ENCODE data around the gene ARMC3.

Gene ARMC3

GRCh38 chr10:22959292-22959691, 31.4 kb downstream of the ARMC3 start:
- Histone ChIP-seq H3K9me3 (ENCODE audit: severe bottlenecking) (no peaks in the 10 kb centered on the region), H3K4me1 (ENCODE audit: insufficient read depth, poor library complexity, severe bottlenecking) (no peaks in the 10 kb centered on the region), H3K36me3 (ENCODE audit: low read depth) (no peaks in the 10 kb centered on the region), H3K27ac (ENCODE audit: poor library complexity, severe bottlenecking) (no peak overlapping the region), H3K4me3 (ENCODE audit: severe bottlenecking) (no peak overlapping the region), H3K27me3 (ENCODE audit: insufficient read depth, poor library complexity, severe bottlenecking) (no peaks in the 10 kb centered on the region)
- DNase-seq (ENCODE audit: low spot score): no peak
- ATAC-seq (ENCODE audit: low read depth): no peak
- TF ChIP-seq, protein P1, sequence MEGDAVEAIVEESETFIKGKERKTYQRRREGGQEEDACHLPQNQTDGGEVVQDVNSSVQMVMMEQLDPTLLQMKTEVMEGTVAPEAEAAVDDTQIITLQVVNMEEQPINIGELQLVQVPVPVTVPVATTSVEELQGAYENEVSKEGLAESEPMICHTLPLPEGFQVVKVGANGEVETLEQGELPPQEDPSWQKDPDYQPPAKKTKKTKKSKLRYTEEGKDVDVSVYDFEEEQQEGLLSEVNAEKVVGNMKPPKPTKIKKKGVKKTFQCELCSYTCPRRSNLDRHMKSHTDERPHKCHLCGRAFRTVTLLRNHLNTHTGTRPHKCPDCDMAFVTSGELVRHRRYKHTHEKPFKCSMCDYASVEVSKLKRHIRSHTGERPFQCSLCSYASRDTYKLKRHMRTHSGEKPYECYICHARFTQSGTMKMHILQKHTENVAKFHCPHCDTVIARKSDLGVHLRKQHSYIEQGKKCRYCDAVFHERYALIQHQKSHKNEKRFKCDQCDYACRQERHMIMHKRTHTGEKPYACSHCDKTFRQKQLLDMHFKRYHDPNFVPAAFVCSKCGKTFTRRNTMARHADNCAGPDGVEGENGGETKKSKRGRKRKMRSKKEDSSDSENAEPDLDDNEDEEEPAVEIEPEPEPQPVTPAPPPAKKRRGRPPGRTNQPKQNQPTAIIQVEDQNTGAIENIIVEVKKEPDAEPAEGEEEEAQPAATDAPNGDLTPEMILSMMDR (IDR thresholded peaks at IDR 0.05; ENCODE audit: poor library complexity, severe bottlenecking): no peak

GRCh38 chr10:22959950-22960349, 32.1 kb downstream of the ARMC3 start:
- no peak for ATAC-seq (ENCODE audit: low read depth)
- no peak for DNase-seq (ENCODE audit: low spot score)
- H3K9me3 ChIP-seq (ENCODE audit: severe bottlenecking): no peaks in the 10 kb centered on the region

DNA sequence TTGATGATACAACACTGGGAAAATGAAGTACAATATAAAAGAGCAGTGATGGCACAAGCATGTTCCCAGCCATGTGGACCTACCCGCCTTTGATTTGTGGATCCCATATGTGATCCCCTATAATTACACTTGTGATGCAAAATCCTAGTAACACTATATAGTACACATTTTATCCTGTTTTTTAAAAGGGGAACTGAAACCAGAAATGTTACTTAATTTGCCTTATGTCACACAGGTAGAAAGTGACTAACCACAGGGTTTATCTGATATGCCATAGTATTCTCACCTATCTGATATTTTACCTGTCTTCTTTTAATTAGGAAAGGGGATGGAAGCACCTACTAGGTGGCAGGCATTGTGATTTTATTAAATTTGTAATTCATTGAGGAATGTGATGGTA, 35.0 kb downstream of the ARMC3 start:
- no peaks in the 10 kb centered on the region for H3K9me3 ChIP-seq (ENCODE audit: severe bottlenecking)
- H3K4me1 ChIP-seq (ENCODE audit: insufficient read depth, poor library complexity, severe bottlenecking): no peaks in the 10 kb centered on the region
- no peaks in the 10 kb centered on the region for H3K27me3 ChIP-seq (ENCODE audit: insufficient read depth, poor library complexity, severe bottlenecking)
- TF ChIP-seq, protein P1 (IDR thresholded peaks at IDR 0.05; ENCODE audit: poor library complexity, severe bottlenecking): no peak
- H3K36me3 ChIP-seq (ENCODE audit: low read depth): no peaks in the 10 kb centered on the region
- DNase-seq (ENCODE audit: low spot score) (no peak), ATAC-seq (ENCODE audit: low read depth) (no peak)
- no peak overlapping the region for H3K27ac ChIP-seq (ENCODE audit: poor library complexity, severe bottlenecking)
- no peak overlapping the region for H3K4me3 ChIP-seq (ENCODE audit: severe bottlenecking)

More at GRCh38 chr10:22959950-22960349, 32.1 kb downstream of the ARMC3 start:
- Histone ChIP-seq H3K4me1 (ENCODE audit: insufficient read depth, poor library complexity, severe bottlenecking) (no peaks in the 10 kb centered on the region), H3K27me3 (ENCODE audit: insufficient read depth, poor library complexity, severe bottlenecking) (no peaks in the 10 kb centered on the region), H3K4me3 (ENCODE audit: severe bottlenecking) (no peak overlapping the region), H3K27ac (ENCODE audit: poor library complexity, severe bottlenecking) (no peak overlapping the region), H3K36me3 (ENCODE audit: low read depth) (no peaks in the 10 kb centered on the region)
- TF ChIP-seq, protein P1 (IDR thresholded peaks at IDR 0.05; ENCODE audit: poor library complexity, severe bottlenecking): no peak

DNA sequence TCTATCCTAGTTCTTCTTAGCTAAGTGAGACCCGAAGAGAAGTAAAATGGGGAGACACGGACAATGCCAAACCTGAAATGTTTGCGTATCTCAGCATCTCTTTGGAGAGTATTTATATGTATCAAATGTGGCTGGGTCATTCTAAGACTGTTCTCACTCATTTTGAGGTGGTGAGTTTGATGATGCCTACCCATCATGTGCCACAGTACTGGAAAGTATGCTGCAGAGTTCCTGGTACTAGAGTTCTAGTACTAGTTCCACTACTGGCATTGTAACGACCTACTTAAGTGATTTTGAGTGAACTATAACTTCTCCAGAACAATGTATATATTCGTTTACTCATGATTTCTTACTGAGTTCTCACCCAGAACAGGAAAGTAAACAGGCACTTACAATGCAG, 41.9 kb downstream of the ARMC3 start:
- Histone ChIP-seq H3K27me3 (ENCODE audit: insufficient read depth, poor library complexity, severe bottlenecking) (no peaks in the 10 kb centered on the region), H3K4me3 (ENCODE audit: severe bottlenecking) (no peak overlapping the region), H3K9me3 (ENCODE audit: severe bottlenecking) (no peaks in the 10 kb centered on the region), H3K4me1 (ENCODE audit: insufficient read depth, poor library complexity, severe bottlenecking) (no peaks in the 10 kb centered on the region), H3K27ac (ENCODE audit: poor library complexity, severe bottlenecking) (no peak overlapping the region), H3K36me3 (ENCODE audit: low read depth) (no peaks in the 10 kb centered on the region)
- TF ChIP-seq, protein P1 (IDR thresholded peaks at IDR 0.05; ENCODE audit: poor library complexity, severe bottlenecking): no peak
- no peak for DNase-seq (ENCODE audit: low spot score)
- ATAC-seq (ENCODE audit: low read depth): no peak

DNA sequence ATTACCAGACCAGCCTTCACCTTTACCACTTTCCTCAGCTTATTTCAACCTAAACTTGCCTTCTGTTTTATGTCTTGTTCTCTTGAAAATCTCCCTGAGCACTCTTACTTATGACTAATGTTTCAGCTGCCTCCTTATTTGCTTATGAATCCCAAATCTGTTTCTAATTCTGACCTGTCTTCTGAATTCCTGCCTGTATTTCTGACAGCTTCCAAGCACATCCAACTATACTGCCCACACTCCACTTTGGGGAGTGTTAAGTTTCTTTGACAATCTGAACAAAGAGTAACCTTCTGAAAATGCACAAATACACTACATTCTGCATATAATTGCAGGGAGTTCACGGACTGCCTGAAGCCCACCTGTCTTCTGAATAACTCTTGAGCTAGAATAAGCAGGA, 48.7 kb downstream of the ARMC3 start:
- ATAC-seq (ENCODE audit: low read depth): no peak
- no peaks in the 10 kb centered on the region for H3K4me1 ChIP-seq (ENCODE audit: insufficient read depth, poor library complexity, severe bottlenecking)
- H3K4me3 ChIP-seq (ENCODE audit: severe bottlenecking): no peak overlapping the region
- TF ChIP-seq, protein P1 (IDR thresholded peaks at IDR 0.05; ENCODE audit: poor library complexity, severe bottlenecking): no peak
- H3K27me3 ChIP-seq (ENCODE audit: insufficient read depth, poor library complexity, severe bottlenecking): no peaks in the 10 kb centered on the region
- H3K9me3 ChIP-seq (ENCODE audit: severe bottlenecking): no peaks in the 10 kb centered on the region
- no peaks in the 10 kb centered on the region for H3K36me3 ChIP-seq (ENCODE audit: low read depth)
- no peak for DNase-seq (ENCODE audit: low spot score)
- H3K27ac ChIP-seq (ENCODE audit: poor library complexity, severe bottlenecking): no peak overlapping the region
